ENCODE measurements around the gene C1orf105.

- TF ChIP-seq, protein P1, sequence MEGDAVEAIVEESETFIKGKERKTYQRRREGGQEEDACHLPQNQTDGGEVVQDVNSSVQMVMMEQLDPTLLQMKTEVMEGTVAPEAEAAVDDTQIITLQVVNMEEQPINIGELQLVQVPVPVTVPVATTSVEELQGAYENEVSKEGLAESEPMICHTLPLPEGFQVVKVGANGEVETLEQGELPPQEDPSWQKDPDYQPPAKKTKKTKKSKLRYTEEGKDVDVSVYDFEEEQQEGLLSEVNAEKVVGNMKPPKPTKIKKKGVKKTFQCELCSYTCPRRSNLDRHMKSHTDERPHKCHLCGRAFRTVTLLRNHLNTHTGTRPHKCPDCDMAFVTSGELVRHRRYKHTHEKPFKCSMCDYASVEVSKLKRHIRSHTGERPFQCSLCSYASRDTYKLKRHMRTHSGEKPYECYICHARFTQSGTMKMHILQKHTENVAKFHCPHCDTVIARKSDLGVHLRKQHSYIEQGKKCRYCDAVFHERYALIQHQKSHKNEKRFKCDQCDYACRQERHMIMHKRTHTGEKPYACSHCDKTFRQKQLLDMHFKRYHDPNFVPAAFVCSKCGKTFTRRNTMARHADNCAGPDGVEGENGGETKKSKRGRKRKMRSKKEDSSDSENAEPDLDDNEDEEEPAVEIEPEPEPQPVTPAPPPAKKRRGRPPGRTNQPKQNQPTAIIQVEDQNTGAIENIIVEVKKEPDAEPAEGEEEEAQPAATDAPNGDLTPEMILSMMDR (IDR thresholded peaks at IDR 0.05; ENCODE audit: insufficient read depth, low read length, poor library complexity, severe bottlenecking), result no peak
- TF ChIP-seq EZH2phosphoT487 (conservative IDR thresholded peaks at IDR 0.05; ENCODE audit: low read length), result no peak
Measured at GRCh38 chr1:172416496-172417035, 3.9 kb upstream of the C1orf105 start.

Measured in SU-DHL-6 (cell line).